ENCODE results near the gene RANGRF. TPM values are rescaled to one million over a fixed set of nuclear protein-coding genes. Genes with fewer than 3 reads are reported as not detected.

Gene RANGRF
- total and polyA plus RNA-seq, 9 of the 15 experiments (the other 6 are each of a cell fraction or from before 2014, with no cell fraction given) = 7.6 to 60.0 (median 16.0) TPM

- no peak for TF ChIP-seq YY1 (IDR thresholded peaks at IDR 0.05; ENCODE audit: borderline replicate concordance in 1 of 3, control insufficient read depth in 1 of 3, extremely low read depth in 1 of 3, insufficient read depth in 3 of 3, insufficient read length in 1 of 3, insufficient replicate concordance in 2 of 3, low read depth in 1 of 3, low read length in 2 of 3)
- no peak for TF ChIP-seq CBFA2T2 (conservative IDR thresholded peaks at IDR 0.05)
- 0 out of 2 replicates have a peak, but pooled peaks have one; percentile 28 for TF ChIP-seq ZNF384 (IDR thresholded peaks at IDR 0.05; ENCODE audit: low read depth, low read length)
- 0 out of 2 replicates have a peak, but pooled peaks have one; percentile 41 for TF ChIP-seq HDGF (IDR thresholded peaks at IDR 0.05)
- TF ChIP-seq CTCF (IDR thresholded peaks at IDR 0.05 in 2 of 3, conservative IDR thresholded peaks at IDR 0.05 in 1 of 3; ENCODE audit: insufficient read depth in 2 of 3, low read depth in 1 of 3, low read length in 3 of 3) = peak; percentile 75 to 81 (median 81)
- TF ChIP-seq CREB1 (IDR thresholded peaks at IDR 0.05) = no peak
- TF ChIP-seq CREB1 (CRISPR knock-in tag; IDR thresholded peaks at IDR 0.05) = no peak
- peak; percentile 22; the same call in 1 of the 2 replicates for TF ChIP-seq CTBP1 (IDR thresholded peaks at IDR 0.05; ENCODE audit: borderline replicate concordance)
- TF ChIP-seq DACH1 (IDR thresholded peaks at IDR 0.05; ENCODE audit: partially characterized antibody) = no peak
- no peak for TF ChIP-seq KDM2B (CRISPR knock-in tag; IDR thresholded peaks at IDR 0.05)
- TF ChIP-seq, protein P1, sequence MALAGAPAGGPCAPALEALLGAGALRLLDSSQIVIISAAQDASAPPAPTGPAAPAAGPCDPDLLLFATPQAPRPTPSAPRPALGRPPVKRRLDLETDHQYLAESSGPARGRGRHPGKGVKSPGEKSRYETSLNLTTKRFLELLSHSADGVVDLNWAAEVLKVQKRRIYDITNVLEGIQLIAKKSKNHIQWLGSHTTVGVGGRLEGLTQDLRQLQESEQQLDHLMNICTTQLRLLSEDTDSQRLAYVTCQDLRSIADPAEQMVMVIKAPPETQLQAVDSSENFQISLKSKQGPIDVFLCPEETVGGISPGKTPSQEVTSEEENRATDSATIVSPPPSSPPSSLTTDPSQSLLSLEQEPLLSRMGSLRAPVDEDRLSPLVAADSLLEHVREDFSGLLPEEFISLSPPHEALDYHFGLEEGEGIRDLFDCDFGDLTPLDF (CRISPR knock-in tag; IDR thresholded peaks at IDR 0.05) = no peak
- no peak for TF ChIP-seq MLX (CRISPR knock-in tag; conservative IDR thresholded peaks at IDR 0.05)
- 0 out of 2 replicates have a peak, but pooled peaks have one; percentile 35 for TF ChIP-seq STAG1 (CRISPR knock-in tag; IDR thresholded peaks at IDR 0.05; ENCODE audit: borderline replicate concordance)
- TF ChIP-seq HMG20A (CRISPR knock-in tag; conservative IDR thresholded peaks at IDR 0.05) = no peak
- no peak for TF ChIP-seq ZNF586 (CRISPR knock-in tag; conservative IDR thresholded peaks at IDR 0.05)
- TF ChIP-seq ZNF785 (CRISPR knock-in tag; IDR thresholded peaks at IDR 0.05) = no peak
- TF ChIP-seq, protein P2, sequence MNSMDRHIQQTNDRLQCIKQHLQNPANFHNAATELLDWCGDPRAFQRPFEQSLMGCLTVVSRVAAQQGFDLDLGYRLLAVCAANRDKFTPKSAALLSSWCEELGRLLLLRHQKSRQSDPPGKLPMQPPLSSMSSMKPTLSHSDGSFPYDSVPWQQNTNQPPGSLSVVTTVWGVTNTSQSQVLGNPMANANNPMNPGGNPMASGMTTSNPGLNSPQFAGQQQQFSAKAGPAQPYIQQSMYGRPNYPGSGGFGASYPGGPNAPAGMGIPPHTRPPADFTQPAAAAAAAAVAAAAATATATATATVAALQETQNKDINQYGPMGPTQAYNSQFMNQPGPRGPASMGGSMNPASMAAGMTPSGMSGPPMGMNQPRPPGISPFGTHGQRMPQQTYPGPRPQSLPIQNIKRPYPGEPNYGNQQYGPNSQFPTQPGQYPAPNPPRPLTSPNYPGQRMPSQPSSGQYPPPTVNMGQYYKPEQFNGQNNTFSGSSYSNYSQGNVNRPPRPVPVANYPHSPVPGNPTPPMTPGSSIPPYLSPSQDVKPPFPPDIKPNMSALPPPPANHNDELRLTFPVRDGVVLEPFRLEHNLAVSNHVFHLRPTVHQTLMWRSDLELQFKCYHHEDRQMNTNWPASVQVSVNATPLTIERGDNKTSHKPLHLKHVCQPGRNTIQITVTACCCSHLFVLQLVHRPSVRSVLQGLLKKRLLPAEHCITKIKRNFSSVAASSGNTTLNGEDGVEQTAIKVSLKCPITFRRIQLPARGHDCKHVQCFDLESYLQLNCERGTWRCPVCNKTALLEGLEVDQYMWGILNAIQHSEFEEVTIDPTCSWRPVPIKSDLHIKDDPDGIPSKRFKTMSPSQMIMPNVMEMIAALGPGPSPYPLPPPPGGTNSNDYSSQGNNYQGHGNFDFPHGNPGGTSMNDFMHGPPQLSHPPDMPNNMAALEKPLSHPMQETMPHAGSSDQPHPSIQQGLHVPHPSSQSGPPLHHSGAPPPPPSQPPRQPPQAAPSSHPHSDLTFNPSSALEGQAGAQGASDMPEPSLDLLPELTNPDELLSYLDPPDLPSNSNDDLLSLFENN (IDR thresholded peaks at IDR 0.05; ENCODE audit: low read depth in 2 of 2, low read length in 2 of 2) = no peak
- TF ChIP-seq SMAD1 (IDR thresholded peaks at IDR 0.05; ENCODE audit: low read depth, low read length, partially characterized antibody) = no peak
- no peak for TF ChIP-seq LCOR (CRISPR knock-in tag; IDR thresholded peaks at IDR 0.05)
- no peak for TF ChIP-seq ZKSCAN3 (CRISPR knock-in tag; IDR thresholded peaks at IDR 0.05)
- TF ChIP-seq RB1 (IDR thresholded peaks at IDR 0.05; ENCODE audit: low read depth) = peak; percentile 43; the same call in 1 of the 2 replicates
- TF ChIP-seq MTA3 (IDR thresholded peaks at IDR 0.05; ENCODE audit: borderline replicate concordance) = peak; percentile 26; the same call in 1 of the 2 replicates
Measured at GRCh38 chr17:8300627-8301242, 12.3 kb downstream of the RANGRF start (continued).

All from K562 (cell line).